GM12892 (cell line): ENCODE data around the gene RNF115.

Experiments
- DNase-seq: peaks from one replicate; pipeline ENCODE4 v3.0.0; 2011; ENCODE audit not compliant: insufficient read length
- FAIRE-seq: peaks from 2 replicates; lab custom pipeline; 2011; peaks lifted over from hg19 to GRCh38; lab: Jason Lieb, UNC
- POLR2A ChIP-seq: IDR thresholded peaks from 2 replicates; pipeline ENCODE4 v1.6.1; 2011; ENCODE audit warnings: low read depth, low read length, control low read depth
- POLR2AphosphoS5 ChIP-seq: IDR thresholded peaks from 2 replicates; pipeline ENCODE4 v1.6.1; 2011; ENCODE audit warnings: low read depth, low read length, control low read depth
- TAF1 ChIP-seq: IDR thresholded peaks from 2 replicates; pipeline ENCODE4 v1.6.1; 2011; ENCODE audit warnings: low read depth, mild to moderate bottlenecking, control low read depth, low read length, borderline replicate concordance

RNF115 gene

GRCh38 chr1:145688924-145689323 lies 135.0 kb downstream of the RNF115 start:
- no peak for FAIRE-seq
- DNase-seq, result no peak
- TF ChIP-seq POLR2AphosphoS5 (no peak), TAF1 (no peak), POLR2A (no peak)
